ENCODE data around the gene GSK3A. TPM values are rescaled to one million over a fixed set of nuclear protein-coding genes. Genes with fewer than 3 reads are reported as not detected.

GSK3A gene
- total RNA-seq, 1 donor from 2014 or later = 19.7 TPM

DNA sequence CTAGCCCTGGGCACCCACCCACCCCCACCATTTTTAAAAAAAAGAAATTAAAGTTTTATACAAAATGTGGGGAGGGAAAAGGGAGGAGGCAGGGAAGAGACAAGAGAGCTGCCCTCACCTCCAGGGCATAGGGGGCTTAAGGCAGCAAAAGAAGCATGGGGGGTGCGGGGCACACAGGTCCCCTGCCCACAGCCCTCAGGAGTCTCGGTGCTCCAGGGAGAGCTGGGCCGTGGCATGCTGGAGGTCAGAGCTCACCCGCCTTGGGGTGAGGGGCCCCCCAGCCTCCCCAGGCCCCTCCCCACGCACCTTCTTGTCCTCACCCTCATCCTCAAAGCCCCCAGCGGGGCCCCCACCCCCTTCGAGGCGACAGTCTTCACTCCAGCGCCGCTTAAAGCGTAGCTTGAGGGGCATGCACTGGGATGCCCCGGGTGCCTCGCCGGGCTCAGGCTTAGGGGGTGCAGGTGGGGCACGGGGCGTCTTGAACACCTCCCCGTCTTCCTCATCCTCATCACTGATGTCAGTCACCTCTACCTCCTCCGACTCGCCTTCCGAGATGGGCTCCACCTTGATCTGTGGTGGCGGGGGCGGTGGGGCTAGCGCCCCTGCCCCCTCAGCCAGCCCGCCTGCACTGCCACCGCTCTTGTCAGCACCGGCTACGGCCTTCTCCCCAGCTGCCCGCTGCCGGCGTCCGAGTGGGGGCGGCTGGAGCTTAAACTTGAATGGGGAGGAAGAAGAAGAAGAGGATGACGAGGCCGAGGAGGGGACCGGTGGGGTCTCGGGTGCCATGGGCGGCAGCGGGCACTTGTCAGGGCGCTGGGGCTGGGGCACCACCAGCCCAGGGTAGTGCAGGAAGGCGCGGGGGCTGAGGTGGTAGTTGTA, 6.1 kb upstream of the GSK3A start:
- DNase-seq = no peak

- DNase-seq = no peak
These were observed 5.3 kb upstream of the GSK3A start for GRCh38 chr19:42247640-42248199.

- DNase-seq = no peak
These were observed 4.7 kb upstream of the GSK3A start for GRCh38 chr19:42246922-42247639.

DNA sequence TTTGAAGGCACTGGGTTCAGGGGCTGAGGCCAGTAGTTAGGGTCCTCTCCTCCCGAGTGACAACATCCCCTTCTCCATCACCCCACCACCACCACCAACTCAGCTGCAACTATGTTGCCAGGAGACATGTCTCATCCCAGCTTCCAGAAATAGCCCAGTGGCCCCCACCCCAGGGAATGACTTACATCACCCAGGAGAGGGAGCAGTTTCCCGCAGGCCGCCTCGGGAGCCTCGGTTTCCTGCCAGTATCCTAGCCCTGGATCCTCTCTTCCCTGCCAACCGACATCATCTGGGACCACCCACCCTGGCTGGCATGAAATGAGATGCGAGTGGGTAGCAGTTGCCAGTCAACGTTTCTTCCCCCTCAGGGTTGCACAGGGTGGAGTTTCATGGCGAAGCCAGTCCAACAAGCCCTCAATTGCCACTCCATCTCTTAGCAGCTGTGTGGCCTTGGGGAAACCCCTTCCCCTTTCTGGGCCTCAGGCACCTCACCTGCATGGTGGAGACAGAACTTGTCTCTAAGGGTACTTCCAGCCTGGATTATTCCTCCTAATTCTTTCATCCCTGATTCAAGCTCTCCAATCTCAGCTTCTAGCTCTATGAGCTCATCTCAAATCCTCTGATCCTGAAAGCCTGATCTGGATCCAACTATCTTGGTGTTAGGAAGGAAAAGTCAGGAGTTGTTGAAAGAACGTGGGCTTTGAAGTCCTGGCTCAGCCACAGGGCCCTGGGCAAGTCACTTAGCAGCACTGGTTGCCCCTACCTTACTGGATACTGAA, 3.9 kb upstream of the GSK3A start:
- peak; percentile 69 for DNase-seq

- DNase-seq = no peak
These were observed 2.8 kb upstream of the GSK3A start for GRCh38 chr19:42245231-42245630.

DNA sequence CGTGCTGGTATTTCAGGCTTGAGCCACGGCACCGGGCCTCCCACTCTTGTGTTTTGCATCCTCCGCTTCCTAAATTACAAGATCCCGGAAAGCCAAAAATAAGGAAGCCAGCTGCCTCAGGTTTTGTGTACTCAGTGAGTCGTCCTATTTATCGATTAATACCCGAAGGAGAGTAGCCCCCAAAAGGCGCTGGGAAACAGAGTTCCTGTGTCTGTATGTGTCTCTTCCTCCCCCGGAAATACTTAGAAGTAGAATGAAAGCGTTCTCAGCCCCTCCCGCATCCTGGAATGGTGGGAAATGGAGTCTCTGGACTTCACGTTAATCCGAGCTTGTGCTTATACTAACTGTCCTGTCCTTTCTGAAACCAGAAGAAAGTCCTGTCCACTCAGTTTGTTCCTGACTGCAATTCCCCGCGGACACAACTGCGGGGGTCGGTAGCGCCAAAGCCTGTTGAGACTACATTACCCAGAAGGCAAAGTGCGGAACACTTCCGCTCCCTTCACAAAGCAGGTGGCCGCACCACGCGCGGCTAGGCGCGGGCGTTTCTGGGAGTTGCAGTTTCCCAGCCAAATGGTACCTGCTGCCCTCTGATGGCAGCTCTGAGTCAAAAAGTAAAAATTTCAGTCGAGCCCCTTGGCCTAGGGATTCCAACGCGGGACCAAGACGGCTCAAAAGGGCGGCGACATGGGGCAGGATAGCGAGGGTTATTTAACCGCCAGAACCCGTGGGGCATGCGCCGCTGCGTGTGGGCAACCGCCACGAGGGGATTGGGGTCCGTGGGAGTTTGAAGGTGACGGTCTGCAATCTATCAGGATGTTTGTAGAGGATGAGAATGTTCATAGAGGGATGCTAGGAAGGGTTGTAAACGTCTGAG, 2.2 kb upstream of the GSK3A start:
- peak; percentile 91 for DNase-seq

DNA sequence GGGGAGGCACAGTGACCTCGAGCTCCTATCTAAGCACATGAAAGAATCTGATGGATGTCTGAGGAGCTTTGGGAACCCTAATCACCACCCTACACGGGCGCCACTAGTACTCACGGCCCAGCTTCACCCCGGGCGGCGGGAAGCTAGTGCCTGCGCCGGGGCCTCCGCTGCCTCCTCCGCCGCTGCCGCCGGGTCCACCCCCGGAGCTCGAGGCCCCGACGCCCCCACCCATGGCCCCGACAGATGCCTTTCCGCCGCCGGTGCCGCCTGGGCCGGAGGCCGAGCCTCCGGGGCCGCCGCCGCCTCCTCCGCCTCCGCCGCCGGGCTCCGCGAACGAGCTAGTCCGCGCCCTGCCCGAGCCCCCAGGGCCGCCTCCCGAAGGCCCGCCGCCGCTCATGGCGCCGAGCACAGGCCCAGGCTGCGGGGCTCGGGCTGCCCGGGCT, 312 bp downstream of the GSK3A start:
- no peak for DNase-seq

- DNase-seq = no peak
These were observed 1.1 kb downstream of the GSK3A start for GRCh38 chr19:42241279-42241678.

DNA sequence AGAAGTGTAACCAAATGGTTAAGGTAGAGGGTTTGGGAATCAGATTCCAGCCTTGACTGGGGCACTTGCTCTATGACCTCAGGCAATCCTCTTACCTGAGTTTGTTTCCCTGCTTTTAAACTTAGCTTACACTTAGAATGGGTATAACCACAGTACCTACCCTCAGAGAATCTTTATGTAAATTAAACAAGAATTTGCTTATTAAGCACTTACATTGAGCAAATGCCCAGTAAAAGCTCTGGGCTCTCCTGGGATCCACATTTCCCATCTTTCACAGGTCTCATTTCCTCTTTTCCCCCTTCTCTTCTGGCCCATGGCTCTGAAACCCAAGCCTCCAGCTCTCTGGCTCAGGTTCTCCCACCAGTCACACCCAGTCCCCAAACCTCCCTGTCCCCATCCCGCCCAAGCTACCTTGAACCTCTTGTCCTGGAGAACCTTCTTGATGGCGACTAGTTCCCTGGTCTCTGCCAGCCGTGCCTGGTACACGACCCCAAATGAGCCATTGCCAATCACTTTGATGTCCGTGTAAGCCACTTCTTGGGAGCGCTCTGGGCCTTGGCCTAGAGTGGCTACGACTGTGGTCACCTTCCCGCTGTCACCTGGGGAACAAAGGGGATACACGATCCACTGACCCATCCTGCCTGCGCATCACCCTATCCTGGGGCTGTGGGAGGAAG, 2.7 kb downstream of the GSK3A start:
- no peak for DNase-seq

DNA sequence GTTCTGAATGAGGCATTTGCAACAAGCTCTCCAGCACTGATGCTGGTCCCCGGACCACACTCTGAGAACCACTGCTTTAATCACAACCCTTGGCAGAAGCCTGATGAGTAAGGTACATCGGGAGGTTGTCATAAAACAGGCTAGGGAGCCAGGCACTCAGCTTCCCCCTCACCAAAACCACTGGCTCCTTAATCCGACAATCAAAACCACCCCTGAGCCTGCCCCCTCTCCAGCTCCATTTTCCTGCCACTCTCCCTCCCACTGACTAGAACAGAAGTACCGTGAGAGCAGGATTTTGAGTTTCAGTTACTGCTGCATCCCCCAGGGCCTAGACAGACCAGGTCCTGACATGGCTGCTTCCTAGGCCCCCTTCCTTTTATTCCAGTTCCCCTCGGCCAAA, 7.2 kb downstream of the GSK3A start:
- no peak for DNase-seq

- DNase-seq = no peak
These were observed 8.0 kb downstream of the GSK3A start for GRCh38 chr19:42234364-42234763.

DNA sequence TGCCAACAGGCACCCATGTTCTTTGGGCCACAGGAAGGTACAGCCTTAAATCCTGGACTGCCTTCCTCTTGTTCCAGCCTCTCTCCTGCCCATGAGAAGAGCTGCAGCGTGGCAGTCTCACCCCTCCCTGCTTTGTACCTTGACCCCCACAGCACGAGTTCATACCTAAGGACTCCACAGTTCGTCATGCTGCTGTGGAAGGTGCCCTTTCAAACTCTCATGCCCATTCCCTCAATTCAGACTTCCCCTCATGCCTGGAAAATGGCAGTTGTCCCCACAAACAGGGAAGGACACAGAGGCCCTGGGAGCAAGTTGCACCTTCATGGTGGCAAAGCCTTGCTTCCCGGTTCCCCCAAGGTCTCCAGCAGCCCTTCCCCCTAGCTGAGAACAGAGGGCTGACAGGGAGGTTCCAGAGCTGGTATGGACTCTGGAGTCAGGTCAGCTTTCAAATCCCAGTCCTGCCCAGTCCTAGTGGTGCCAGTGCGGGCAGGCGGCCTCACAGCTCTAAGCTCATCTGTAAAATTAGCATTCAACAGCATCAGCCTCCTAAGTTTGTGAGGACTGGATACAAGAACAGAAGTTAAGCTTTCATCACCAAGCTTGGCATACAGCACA, 8.6 kb downstream of the GSK3A start:
- DNase-seq = no peak

GRCh38 chr19:42233106-42233505, 9.3 kb downstream of the GSK3A start:
- DNase-seq = no peak

DNA sequence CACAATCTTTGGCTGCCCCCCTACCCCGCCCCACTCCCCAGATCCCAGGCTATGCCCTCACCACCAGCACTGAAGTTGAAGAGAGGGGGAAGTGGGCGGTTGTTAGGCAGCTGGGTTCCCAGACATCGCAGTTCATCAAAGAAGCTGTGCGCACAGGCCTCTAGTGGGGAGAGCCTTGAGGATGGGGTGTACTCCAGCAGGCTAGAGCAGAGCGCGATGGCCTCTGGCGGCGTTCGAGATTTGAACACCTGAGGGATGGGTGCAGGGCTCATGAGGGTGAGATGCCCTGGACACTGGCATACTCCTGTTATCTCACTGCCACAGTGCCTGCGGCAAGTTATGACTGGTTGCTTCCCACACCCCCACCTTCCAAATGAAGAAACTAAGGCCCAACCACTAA, 10.0 kb downstream of the GSK3A start:
- no peak for DNase-seq

DNA sequence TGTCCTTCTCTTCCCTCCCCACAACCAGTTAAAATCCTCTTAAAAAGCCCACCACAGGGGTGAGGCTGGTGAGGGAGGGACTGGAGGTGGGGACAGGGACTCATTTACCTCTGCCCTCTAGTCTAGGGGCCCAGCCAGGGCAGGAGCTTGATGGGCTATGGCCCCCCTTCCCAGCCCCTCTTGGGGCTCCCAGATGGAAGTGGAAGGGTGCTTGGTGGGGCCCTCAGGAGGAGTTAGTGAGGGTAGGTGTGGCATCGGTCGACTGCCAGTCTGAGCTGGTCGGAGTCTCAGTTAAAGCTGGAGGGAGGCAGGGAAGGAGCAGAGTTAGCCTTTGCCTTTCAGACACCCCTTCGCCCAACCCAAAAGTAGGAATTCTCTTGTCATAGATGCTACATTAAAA, 11.8 kb downstream of the GSK3A start:
- no peak for DNase-seq

DNA sequence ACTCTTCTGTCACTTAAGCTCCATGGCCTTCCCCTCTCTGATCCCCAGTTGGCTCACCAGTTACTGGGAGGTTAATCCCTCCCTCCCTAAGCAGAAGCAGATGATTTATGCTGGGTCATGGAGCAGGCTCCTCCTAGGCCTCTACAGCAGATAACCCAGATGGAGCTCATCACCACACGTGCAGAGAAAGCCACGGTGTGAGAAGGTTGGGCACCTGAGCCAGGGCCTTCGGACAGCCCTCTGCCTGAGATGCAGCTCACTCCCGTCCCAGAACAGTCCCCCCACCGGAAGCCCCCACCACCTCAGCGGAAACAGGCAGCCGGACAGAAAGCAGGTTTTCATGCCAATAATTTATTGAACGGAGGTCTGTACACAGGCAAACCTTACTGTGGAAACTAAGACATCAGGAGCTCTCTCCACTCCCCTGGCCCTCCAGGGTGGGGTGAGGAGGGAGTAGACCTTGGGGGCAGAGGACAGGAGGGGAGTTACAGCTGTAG, 12.5 kb downstream of the GSK3A start:
- no peak for DNase-seq

GRCh38 chr19:42229301-42229854, 13.0 kb downstream of the GSK3A start:
- no peak for DNase-seq

DNA sequence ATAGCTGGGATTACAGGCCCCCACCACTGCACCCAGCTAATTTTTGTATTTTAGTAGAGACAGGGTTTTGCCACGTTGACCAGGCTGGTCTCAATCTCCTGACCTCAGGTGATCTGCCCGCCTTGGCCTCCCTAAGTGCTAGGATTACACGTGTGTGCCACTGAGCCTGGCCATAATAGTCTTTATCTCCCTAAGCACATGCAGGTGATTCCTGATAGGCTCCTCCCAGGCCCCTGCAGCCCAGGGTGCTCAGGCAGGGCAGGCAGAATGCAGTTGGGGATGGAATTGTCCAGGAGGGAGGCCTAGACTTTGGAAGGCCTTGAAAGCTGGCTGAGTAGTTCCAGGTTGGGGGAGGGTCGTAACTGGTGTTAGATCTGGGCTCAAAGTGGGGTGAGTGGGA, 13.8 kb downstream of the GSK3A start:
- no peak for DNase-seq

DNA sequence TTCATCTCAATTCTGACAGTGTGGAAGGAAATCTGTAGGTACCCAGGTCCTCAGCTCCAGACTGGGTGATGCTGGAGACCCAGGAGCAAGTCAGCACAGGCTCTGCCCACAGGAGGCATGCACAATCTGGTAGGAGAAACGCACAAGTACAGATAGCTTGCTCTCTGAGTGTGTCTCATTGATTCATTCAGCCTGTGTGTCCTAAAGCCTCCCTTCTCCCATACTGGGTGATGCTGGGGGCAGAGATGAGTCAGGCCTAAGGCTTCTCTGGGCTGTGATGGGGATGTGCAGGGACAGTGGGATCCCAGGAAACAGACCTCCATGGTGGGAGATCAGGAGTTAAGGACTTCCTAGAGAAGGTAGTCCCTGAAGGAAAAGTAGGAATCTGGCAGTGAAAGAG, 15.5 kb downstream of the GSK3A start:
- no peak for DNase-seq

GRCh38 chr19:42225718-42226292, 16.6 kb downstream of the GSK3A start:
- DNase-seq = no peak
